Measurements from ENCODE around the gene EBPL.

DNA sequence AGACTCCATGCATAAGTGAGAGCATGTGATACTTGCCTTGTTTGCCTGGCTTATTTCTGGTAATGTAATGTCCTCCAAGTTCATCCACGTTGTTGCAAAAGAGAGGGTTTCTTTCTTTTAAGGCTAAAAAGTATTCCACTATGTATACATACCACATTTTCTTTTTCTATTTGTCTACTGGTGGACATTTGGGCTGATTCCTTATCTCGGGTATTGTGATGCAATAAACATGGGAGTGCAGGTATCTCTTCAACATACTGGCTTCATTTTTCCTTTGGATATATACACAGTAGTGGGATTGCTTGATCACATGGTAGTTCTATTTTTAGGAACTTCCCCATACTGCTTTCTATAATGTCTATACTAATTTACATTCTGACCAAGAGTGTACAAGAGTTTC, 49.6 kb upstream of the EBPL start:
- TF ChIP-seq, protein P1, sequence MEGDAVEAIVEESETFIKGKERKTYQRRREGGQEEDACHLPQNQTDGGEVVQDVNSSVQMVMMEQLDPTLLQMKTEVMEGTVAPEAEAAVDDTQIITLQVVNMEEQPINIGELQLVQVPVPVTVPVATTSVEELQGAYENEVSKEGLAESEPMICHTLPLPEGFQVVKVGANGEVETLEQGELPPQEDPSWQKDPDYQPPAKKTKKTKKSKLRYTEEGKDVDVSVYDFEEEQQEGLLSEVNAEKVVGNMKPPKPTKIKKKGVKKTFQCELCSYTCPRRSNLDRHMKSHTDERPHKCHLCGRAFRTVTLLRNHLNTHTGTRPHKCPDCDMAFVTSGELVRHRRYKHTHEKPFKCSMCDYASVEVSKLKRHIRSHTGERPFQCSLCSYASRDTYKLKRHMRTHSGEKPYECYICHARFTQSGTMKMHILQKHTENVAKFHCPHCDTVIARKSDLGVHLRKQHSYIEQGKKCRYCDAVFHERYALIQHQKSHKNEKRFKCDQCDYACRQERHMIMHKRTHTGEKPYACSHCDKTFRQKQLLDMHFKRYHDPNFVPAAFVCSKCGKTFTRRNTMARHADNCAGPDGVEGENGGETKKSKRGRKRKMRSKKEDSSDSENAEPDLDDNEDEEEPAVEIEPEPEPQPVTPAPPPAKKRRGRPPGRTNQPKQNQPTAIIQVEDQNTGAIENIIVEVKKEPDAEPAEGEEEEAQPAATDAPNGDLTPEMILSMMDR (IDR thresholded peaks at IDR 0.05): no peak
- no peak for TF ChIP-seq POLR2A (IDR thresholded peaks at IDR 0.05)

Data from lower leg skin (tissue), 3 donors.